ENCODE measurements around the gene MEF2A.
"Not testable (repeated sequence)": the region's sequence is repeated elsewhere in the genome, so short reads cannot be mapped to it uniquely, and the experiment has no call there.

Gene MEF2A

DNA sequence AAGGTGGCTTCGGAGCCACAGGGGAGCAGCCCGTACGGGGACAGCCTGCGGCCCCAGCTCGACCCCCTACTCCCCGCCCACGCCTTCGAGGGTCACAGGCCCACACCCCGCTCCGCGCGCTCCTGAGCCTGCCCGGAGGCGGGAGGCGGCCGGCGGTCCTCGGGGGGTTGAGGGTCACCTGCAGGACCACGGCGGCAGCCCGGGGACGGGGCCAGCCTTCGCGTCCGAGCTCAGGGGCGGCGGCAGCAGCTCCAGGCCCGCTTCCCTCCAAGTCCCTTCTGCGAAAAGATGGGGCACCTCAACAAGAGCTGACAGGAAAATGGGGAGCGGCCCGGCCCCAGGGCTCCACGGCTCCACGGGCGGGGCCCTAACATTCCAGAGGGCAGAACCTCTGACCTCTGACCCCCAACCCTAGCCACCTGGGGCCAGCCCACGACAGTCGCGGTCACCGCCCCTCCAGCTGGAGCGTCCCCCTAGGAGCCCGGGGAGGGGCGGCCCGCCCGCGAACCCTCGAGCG, 167.0 kb downstream of the MEF2A start:
- peak in 1 of 2 experiments; percentile 9 for DNase-seq

DNA sequence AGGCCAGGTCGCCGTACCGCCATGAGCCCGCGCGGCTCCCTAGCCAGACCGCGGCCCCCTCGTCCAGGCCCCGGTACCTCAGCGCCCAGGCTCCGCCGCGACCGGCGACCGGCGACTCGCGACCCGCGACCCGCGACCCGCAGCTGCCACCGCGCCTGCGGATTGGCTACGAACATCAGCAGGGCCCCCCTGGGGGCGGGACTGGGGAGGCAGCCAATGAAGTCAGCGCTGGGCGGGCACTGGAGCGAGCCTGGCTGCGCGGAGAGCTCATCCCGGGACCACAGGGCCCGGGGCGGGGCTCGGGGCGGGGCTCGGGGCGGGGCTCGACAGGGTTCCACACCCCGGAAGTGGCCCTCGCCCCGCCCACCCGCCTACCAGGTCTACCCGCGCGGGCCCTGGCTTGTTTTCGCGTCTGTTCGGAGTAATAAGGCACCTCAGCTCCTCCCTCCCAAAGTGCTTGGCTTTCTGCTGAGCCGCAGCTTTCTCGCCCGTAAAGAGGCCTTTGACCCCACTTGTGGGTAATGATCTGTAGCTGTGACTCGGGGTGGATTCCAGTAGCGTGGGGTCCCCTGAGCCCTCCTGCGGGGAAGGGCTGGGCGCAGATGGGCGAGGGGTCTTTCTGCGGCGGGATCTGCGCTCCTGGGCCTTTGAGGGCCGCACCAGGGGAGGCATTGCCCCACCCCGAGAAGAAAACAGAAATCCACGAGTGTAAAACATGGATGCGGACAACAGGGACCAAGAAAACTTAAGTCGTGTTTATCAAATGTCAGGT, 167.7 kb downstream of the MEF2A start, which contains the start of gene LYSMD4:
LYSMD4 (minus strand) TSS at position 170 of the 772 bp plus-strand sequence. CDS start 1,438 bp downstream, outside the sequence.
- peak; percentile 86 to 87 for DNase-seq

DNA sequence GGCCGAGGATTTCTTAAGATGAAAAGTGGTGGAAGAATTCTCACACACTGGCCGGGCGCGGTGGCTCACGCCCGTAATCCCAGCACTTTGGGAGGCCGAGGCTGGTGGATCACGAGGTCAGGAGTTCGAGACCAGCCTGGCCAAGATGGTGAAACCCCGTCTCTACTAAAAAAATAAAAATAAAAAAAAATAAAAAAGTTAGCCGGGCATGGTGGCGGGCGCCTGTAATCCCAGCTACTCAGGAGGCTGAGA, 168.2 kb downstream of the MEF2A start:
- DNase-seq = not testable (repeated sequence)

DNA sequence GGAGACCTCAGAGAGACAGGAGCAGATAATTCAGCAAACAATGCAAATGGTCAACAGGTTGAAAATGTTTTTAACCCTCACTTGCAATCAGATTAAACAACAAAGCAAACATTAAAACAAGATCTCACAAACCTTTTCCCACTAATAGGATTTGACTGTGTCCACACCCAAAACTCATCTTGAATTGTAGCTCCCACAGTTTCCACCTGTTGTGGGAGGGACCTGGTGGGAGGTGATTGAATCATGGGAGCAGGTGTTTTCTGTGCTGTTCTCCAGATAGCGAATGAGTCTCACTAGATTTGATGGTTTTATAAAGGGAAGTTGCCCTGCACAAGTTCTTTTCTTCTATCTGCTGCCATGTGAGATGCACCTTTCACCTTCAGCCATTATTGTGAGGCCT, 168.8 kb downstream of the MEF2A start:
- no peak for DNase-seq

DNA sequence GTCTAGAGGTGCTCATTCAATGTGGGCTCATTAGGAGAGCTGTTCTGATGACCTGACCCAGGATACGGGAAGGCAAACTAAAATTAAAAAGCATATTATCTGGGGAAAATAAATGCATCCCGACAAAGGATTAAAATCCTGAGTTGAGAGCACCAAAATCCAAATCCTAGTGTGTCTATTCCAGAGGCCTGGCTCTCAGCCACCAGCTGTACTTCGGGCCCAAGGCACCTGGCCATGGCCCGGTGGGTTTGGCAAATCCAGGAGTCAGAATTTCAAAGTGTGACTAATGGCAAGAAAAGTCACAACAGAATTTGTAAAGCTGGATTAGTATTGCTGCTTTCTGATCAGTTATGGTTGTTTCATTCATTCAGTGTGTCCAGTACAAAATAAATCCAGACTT, 170.1 kb downstream of the MEF2A start:
- no peak for DNase-seq

DNA sequence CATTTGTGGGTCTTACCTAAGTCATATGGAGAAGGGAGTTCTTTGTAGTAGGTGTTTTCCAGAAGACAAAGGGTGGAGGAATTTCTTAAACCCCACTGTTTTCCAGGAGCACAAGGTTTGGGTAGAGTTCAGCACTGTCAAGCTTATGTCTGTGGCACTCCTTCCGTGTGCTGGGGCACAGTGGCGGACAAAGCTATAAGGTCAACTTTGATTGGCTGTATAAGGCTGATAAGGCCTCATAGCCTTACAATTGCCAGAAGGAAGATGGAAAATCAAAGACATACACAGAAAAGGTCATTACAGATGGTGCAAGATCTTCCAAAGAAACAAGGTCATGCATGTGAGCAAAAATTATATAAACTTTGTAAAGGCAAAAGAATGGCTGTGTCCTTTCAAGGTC, 170.9 kb downstream of the MEF2A start:
- DNase-seq = no peak

- no peak for DNase-seq
Observed at GRCh38 chr15:99738021-99738847, 172.4 kb downstream of the MEF2A start.

- no peak for DNase-seq
Observed at GRCh38 chr15:99741835-99742234, 176.1 kb downstream of the MEF2A start.

DNA sequence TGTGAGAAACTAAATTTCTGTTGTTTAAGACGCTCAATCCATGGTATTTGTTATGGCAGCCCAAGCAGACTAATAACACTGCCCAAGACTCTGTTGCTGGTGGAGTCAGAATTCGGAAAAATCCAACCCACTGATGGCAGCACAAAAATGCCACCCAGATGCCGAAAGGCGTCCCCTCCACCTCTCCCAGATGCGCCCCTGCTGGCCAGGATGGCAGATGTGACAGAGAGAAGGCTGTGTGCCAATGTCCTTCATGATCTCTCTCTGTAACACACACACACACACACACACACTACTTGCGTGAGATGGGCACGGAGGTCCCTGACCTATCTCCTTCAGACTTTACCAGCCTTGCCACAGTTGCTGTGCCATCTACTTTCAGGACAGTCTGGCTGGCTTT, 178.4 kb downstream of the MEF2A start:
- no peak for DNase-seq

- no peak for DNase-seq
Observed at GRCh38 chr15:99745370-99746086, 179.7 kb downstream of the MEF2A start.

DNA sequence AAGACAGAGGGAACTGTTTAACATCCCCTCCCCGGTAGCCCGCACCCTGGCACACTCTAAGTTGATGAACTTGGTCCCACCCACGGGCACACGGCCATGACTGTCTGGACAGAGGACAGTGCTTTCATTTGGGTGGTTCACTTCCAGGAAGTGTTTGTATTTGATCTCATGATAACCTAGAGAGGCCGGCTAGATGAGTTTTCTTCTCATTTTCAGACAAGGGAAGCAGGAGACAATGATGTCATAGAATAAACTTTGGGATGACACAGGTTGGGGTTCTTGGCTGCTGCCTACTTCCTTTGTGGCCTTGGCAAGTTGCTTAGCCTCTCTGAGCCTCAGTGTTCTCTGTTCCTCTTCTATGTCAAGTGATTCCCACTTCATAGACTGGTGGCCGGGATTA, 183.6 kb downstream of the MEF2A start:
- no peak for DNase-seq

DNA sequence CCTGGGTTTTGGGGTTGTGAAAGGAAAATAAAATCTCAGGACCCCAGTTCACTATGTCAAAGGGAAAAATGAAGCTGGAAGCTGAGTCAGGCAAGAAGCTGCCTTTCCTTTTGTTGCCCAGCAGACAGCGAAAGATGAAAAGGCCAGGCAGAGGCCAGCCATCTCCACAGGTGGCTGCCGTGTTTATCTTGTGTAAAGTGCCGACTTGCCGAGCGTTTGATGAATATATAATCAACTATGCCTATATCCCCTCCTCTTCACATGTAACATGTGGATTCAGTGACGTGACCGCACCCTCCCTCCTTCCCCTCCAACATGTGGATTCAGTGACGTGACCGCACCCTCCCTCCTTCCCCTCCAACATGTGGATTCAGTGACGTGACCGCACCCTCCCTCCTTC, 184.5 kb downstream of the MEF2A start:
- DNase-seq = not testable (repeated sequence)

- no peak for DNase-seq
Observed at GRCh38 chr15:99752556-99752955, 186.8 kb downstream of the MEF2A start.

DNA sequence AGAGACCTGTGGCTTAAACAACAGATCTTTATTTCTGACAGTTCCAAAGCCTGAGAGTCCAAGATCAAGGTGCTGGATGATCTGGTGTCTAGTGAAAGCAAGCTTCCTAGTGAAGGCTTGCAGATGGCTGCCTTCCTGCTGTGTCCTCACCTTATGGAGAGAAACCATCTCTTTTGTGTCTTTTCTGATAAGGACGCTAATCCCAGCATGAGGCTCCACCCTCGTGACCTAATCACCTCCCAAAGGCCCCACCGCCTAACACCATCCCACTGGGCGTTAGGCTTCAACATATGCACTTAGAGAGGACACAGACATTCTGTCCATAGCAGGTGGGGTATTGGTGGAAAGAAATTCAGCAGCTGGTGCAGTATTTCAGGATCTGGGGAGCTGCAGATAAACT, 187.3 kb downstream of the MEF2A start:
- DNase-seq = no peak

DNA sequence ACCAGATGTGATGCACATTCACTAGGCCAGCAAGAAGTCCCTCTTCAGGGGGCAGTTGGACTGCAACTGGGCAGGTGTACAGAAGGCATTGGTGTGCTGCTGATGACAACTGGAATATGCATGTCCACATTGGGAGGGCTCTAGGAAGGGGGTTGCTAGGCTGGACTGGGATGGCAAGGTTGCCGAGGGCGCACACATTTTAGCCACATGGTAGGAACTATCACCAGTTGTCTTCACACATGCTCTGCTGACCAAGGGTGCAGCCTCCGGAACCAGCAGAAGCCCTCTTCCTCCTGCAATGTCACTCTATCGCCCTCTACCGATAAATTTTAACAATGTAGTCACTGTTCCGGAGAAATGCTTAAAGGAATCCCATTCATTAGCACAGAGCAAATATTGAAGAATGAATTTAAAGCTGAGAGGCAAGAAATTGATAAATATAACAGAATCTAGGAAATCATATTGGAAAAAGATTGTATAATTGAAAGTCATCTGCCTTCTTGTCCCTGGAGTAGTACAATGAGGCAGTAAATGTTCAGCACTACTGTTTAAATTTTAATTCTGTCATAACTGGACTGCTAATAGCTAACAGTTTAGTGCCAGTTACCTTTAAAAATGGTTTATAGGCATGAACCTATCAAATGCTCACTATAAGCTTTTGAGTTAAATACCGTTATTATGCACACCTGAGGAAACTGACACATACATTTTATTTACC, 190.1 kb downstream of the MEF2A start:
- peak; percentile 74 to 88 for DNase-seq

DNA sequence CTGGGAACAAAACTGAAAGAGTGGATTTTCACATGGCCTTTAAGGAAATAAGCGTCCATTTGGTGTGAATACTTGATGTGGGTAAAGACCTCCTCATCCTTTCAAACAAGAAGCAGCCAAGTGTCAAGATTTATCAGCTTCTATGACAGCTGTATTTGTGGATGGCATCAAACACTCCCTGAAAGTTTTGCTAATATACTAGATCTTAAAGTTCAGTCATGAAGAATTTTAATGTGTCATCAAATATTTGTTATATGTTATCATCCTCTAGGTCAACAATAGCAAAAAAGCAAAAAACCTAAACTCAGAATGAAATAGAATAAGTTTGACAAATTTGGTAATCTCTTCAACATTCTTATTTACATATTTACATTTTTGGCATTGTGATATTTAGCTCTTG, 196.5 kb downstream of the MEF2A start:
- no peak for DNase-seq

GRCh38 chr15:99763827-99764226, 198.0 kb downstream of the MEF2A start:
- DNase-seq = no peak

GRCh38 chr15:99764522-99764921, 198.7 kb downstream of the MEF2A start:
- DNase-seq = no peak

Measured in Kasumi-1 (cell line).